ENCODE data around the gene DLX6. TPM values are rescaled to one million over a fixed set of nuclear protein-coding genes. Genes with fewer than 3 reads are reported as not detected.

The DLX6 gene
- total and polyA plus RNA-seq, 3 donors from 2014 or later: 6.6 to 10.1 (median 7.3) TPM

GRCh38 chr7:96993094-96993865 lies 12.1 kb upstream of the DLX6 start:
- Histone ChIP-seq H3K9me3 (no peaks in the 10 kb centered on the region), H3K27ac (no peak overlapping the region), H3K4me1 (no peaks in the 10 kb centered on the region), H3K27me3 (peaks cover 5% of the 10 kb centered on the region), H3K4me3 (peak overlapping the region in 1 of 2 donors; percentile 36), H3K36me3 (ENCODE audit: low read depth, missing control alignments) (no peaks in the 10 kb centered on the region)
- 8 to 16% methylated on average over 26 to 27 of the region's 27 CpGs for WGBS, 2 donors
- DNase-seq: peak; percentile 64
- intact Hi-C loops (cut with DNase I; ENCODE audit: low total_unique reads): no loop called here
- no peak for TF ChIP-seq CTCF (IDR thresholded peaks at IDR 0.05)
- TF ChIP-seq POLR2A (IDR thresholded peaks at IDR 0.05): no peak

- DNase-seq: no peak
- intact Hi-C loops (cut with DNase I; ENCODE audit: low total_unique reads): no loop called here
- H3K4me1 ChIP-seq: no peaks in the 10 kb centered on the region
- TF ChIP-seq CTCF (IDR thresholded peaks at IDR 0.05): no peak
- no peak for TF ChIP-seq POLR2A (IDR thresholded peaks at IDR 0.05)
- H3K4me3 ChIP-seq: no peak overlapping the region
- no peak overlapping the region for H3K27ac ChIP-seq
- H3K9me3 ChIP-seq: no peaks in the 10 kb centered on the region
- WGBS, 2 donors: 48 to 56% methylated on average over 1 of the region's 1 CpG
- H3K27me3 ChIP-seq: peaks cover 5% of the 10 kb centered on the region
- H3K36me3 ChIP-seq (ENCODE audit: low read depth, missing control alignments): no peaks in the 10 kb centered on the region
These were observed 11.4 kb upstream of the DLX6 start for GRCh38 chr7:96993980-96994379.

- no peaks in the 10 kb centered on the region for H3K36me3 ChIP-seq (ENCODE audit: low read depth, missing control alignments)
- no peak for DNase-seq
- no peak for TF ChIP-seq POLR2A (IDR thresholded peaks at IDR 0.05)
- no peak for TF ChIP-seq CTCF (IDR thresholded peaks at IDR 0.05)
- intact Hi-C loops (cut with DNase I; ENCODE audit: low total_unique reads): no loop called here
- H3K4me3 ChIP-seq: no peak overlapping the region
- peaks cover 5% of the 10 kb centered on the region for H3K27me3 ChIP-seq
- H3K9me3 ChIP-seq: no peaks in the 10 kb centered on the region
- H3K27ac ChIP-seq: no peak overlapping the region
- no peaks in the 10 kb centered on the region for H3K4me1 ChIP-seq
- 6 to 12% methylated on average over 6 of the region's 6 CpGs for WGBS, 2 donors
These were observed 9.8 kb upstream of the DLX6 start for GRCh38 chr7:96995406-96996110.

GRCh38 chr7:96996111-96996957 lies 9.0 kb upstream of the DLX6 start:
- no peak overlapping the region for H3K4me3 ChIP-seq
- H3K4me1 ChIP-seq: no peaks in the 10 kb centered on the region
- H3K27ac ChIP-seq: no peak overlapping the region
- H3K36me3 ChIP-seq (ENCODE audit: low read depth, missing control alignments): no peaks in the 10 kb centered on the region
- intact Hi-C loops (cut with DNase I; ENCODE audit: low total_unique reads): no loop called here
- peaks cover 5% of the 10 kb centered on the region for H3K27me3 ChIP-seq
- no peak for DNase-seq
- 4 to 5% methylated on average over 32 of the region's 32 CpGs for WGBS, 2 donors
- H3K9me3 ChIP-seq: no peaks in the 10 kb centered on the region
- TF ChIP-seq POLR2A (IDR thresholded peaks at IDR 0.05) (no peak), CTCF (IDR thresholded peaks at IDR 0.05) (no peak)
